Liver (tissue), 2 donors: ENCODE measurements around the gene ARHGAP4.

Source experiments
- GABPA ChIP-seq, 2 donors: IDR thresholded peaks in 1 of 2; conservative IDR thresholded peaks in 1 of 2; 2 replicates each; pipeline ENCODE4 v1.6.1; 2016; ENCODE audit warnings: antibody characterized with exemption in 2 of 2, mild to moderate bottlenecking in 1 of 2, moderate library complexity in 1 of 2
- TF ChIP-seq, protein P1 (sequence below): IDR thresholded peaks from 2 replicates; pipeline ENCODE4 v1.6.1; 2016; ENCODE audit warnings: antibody characterized with exemption
- TF ChIP-seq, protein P2 (sequence below): IDR thresholded peaks from 2 replicates; pipeline ENCODE4 v1.6.1; 2016; ENCODE audit warnings: antibody characterized with exemption, mild to moderate bottlenecking
- donor health status: healthy.

DNA sequence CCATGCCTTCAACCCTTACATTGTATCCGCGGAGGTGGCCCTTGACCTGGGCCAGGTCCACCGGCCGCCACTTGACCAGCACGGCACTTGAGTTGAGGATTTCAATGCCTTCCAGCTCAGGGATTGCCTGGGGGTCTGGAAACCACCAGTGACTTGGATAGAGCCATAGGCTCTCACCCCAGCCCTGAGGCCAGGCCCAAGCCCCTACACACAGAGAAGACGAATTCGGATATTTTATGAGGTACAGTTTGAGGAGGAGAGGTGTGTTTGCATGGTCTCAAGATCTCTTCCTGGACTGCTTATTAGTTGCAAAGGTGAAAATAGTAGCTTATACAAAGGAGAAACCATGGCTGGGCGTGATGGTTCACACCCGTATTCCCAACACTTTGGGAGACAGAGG, 60.4 kb downstream of the ARHGAP4 start:
- TF ChIP-seq GABPA (IDR thresholded peaks at IDR 0.05 in 1 of 2, conservative IDR thresholded peaks at IDR 0.05 in 1 of 2): no peak
- TF ChIP-seq, protein P1, sequence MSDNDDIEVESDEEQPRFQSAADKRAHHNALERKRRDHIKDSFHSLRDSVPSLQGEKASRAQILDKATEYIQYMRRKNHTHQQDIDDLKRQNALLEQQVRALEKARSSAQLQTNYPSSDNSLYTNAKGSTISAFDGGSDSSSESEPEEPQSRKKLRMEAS: no peak
- TF ChIP-seq, protein P2, sequence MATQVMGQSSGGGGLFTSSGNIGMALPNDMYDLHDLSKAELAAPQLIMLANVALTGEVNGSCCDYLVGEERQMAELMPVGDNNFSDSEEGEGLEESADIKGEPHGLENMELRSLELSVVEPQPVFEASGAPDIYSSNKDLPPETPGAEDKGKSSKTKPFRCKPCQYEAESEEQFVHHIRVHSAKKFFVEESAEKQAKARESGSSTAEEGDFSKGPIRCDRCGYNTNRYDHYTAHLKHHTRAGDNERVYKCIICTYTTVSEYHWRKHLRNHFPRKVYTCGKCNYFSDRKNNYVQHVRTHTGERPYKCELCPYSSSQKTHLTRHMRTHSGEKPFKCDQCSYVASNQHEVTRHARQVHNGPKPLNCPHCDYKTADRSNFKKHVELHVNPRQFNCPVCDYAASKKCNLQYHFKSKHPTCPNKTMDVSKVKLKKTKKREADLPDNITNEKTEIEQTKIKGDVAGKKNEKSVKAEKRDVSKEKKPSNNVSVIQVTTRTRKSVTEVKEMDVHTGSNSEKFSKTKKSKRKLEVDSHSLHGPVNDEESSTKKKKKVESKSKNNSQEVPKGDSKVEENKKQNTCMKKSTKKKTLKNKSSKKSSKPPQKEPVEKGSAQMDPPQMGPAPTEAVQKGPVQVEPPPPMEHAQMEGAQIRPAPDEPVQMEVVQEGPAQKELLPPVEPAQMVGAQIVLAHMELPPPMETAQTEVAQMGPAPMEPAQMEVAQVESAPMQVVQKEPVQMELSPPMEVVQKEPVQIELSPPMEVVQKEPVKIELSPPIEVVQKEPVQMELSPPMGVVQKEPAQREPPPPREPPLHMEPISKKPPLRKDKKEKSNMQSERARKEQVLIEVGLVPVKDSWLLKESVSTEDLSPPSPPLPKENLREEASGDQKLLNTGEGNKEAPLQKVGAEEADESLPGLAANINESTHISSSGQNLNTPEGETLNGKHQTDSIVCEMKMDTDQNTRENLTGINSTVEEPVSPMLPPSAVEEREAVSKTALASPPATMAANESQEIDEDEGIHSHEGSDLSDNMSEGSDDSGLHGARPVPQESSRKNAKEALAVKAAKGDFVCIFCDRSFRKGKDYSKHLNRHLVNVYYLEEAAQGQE: no peak
